SK-N-SH (cell line): ENCODE measurements around the gene COX14. TPM values are rescaled to one million over a fixed set of nuclear protein-coding genes. Genes with fewer than 3 reads are reported as not detected.

Experiments
- CTCF ChIA-PET: fragments of 300-600, 350-600 bp; formaldehyde crosslinking; extraction: SDS; loops from one replicate; lab custom pipeline; 2021; lab: Yijun Ruan, JAX
- POLR2A ChIA-PET: fragments of 350-600 bp; sonication (Branson Sonifier 250); formaldehyde crosslinking; extraction: SDS; loops from one replicate; lab custom pipeline; 2020; ENCODE audit warnings: antibody characterized with exemption, inconsistent platforms; lab: Yijun Ruan, JAX
- DNase-seq: peaks from one replicate; pipeline ENCODE4 v3.0.0; 2012
- H2AFZ ChIP-seq: fragments of 200-600 bp; sonication (generic); 2 replicates; pipeline ENCODE4 v1.8.1; 2016; ENCODE audit warnings: antibody characterized with exemption, mild to moderate bottlenecking, low read depth
- H3F3A ChIP-seq: fragments of 200-600 bp; sonication (generic); replicated peaks from 2 replicates; pipeline ENCODE3; 2016; ENCODE audit warnings: antibody characterized with exemption, mild to moderate bottlenecking; ENCODE audit not compliant: insufficient read depth
- H3K27ac ChIP-seq, 2 experiments: fragments of 200-500 bp in 1 of 2; fragments of 200-600 bp in 1 of 2; sonication (Bioruptor generic) in 1 of 2; sonication (generic), shearing (Covaris generic) in 1 of 2; 2 replicates each; pipeline versions ENCODE4 v1.5.1 to v1.6.1; 2014 to 2016; ENCODE audit warnings: low read depth in 2 of 2, inconsistent platforms in 1 of 2, low read length in 1 of 2, mild to moderate bottlenecking in 1 of 2, mixed read lengths in 1 of 2
- H3K27me3 ChIP-seq: fragments of 200-600 bp; sonication (generic), shearing (Covaris generic); 2 replicates; pipeline ENCODE4 v1.6.1; 2016; ENCODE audit warnings: mixed run types; ENCODE audit not compliant: insufficient read depth
- H3K36me3 ChIP-seq, 2 experiments: fragments of 200-500 bp in 1 of 2; fragments of 200-600 bp in 1 of 2; sonication (Bioruptor generic) in 1 of 2; sonication (generic) in 1 of 2; replicated peaks in 1 of 2; 2 replicates each; pipeline versions ENCODE3 to v1.5.1; 2014 to 2016; ENCODE audit warnings: low read length in 1 of 2, mild to moderate bottlenecking in 1 of 2; ENCODE audit not compliant: insufficient read depth in 2 of 2, control insufficient read depth in 1 of 2
- H3K4me1 ChIP-seq, 2 experiments: fragments of 200-500 bp in 1 of 2; fragments of 200-600 bp in 1 of 2; sonication (Bioruptor generic) in 1 of 2; sonication (generic), shearing (Covaris generic) in 1 of 2; 2 replicates each; pipeline versions ENCODE4 v1.5.1 to v1.6.1; 2014 to 2016; ENCODE audit warnings: low read depth in 1 of 2, low read length in 1 of 2, mixed run types in 1 of 2; ENCODE audit not compliant: insufficient read depth in 2 of 2, control insufficient read depth in 1 of 2
- H3K4me2 ChIP-seq: fragments of 200-600 bp; sonication (generic), shearing (Covaris generic); 2 replicates; pipeline ENCODE4 v1.6.1; 2017; ENCODE audit warnings: mixed run types
- H3K4me3 ChIP-seq, 2 experiments: fragments of 200-500 bp in 1 of 2; fragments of 200-600 bp in 1 of 2; sonication (Bioruptor generic) in 1 of 2; sonication (generic), shearing (Covaris generic) in 1 of 2; 2 replicates each; pipeline versions ENCODE4 v1.5.1 to v1.8.1; 2014 to 2016; ENCODE audit warnings: low read depth in 2 of 2, inconsistent platforms in 1 of 2, low read length in 1 of 2, mild to moderate bottlenecking in 1 of 2, mixed read lengths in 1 of 2, moderate library complexity in 1 of 2
- H3K79me2 ChIP-seq: fragments of 200-600 bp; sonication (generic); 2 replicates; pipeline ENCODE4 v1.8.1; 2017; ENCODE audit warnings: mild to moderate bottlenecking; ENCODE audit not compliant: insufficient read depth
- H3K9ac ChIP-seq: fragments of 200-600 bp; sonication (generic); 2 replicates; pipeline ENCODE4 v1.6.1; 2017; ENCODE audit warnings: mixed run types
- H3K9me2 ChIP-seq: fragments of 200-600 bp; sonication (generic); 2 replicates; pipeline ENCODE4 v1.6.1; 2017; ENCODE audit warnings: mixed run types
- H3K9me3 ChIP-seq: fragments of 200-600 bp; sonication (generic); 2 replicates; pipeline ENCODE4 v1.6.1; 2017; ENCODE audit warnings: mixed run types, mild to moderate bottlenecking, moderate library complexity
- H4K20me1 ChIP-seq: fragments of 200-600 bp; sonication (generic); 2 replicates; pipeline ENCODE4 v1.6.1; 2017; ENCODE audit warnings: mild to moderate bottlenecking, mixed run types; ENCODE audit not compliant: insufficient read depth
- EZH2phosphoT487 ChIP-seq: fragments of 200-600 bp; sonication (generic); IDR thresholded peaks from 2 replicates; pipeline ENCODE4 v1.6.1; 2017; ENCODE audit warnings: low read depth, mixed run types, mild to moderate bottlenecking, antibody characterized with exemption, moderate library complexity, borderline replicate concordance
- FOSL2 ChIP-seq: IDR thresholded peaks from 2 replicates; pipeline ENCODE4 v1.4.0; 2012; ENCODE audit warnings: low read depth, mild to moderate bottlenecking, moderate library complexity, borderline replicate concordance
- FOXJ3 ChIP-seq: sonication (generic); formaldehyde crosslinking; IDR thresholded peaks from 2 replicates; pipeline ENCODE4 v1.5.1; 2020; ENCODE audit warnings: mild to moderate bottlenecking, missing genetic modification reagents
- MXI1 ChIP-seq: IDR thresholded peaks from 2 replicates; pipeline ENCODE4 v1.6.1; 2012; ENCODE audit warnings: mild to moderate bottlenecking, low read depth, low read length, improper control_type of control experiment
- NFIC ChIP-seq: IDR thresholded peaks from 2 replicates; pipeline ENCODE4 v1.4.0; 2012; ENCODE audit warnings: borderline replicate concordance
- POLR2AphosphoS5 ChIP-seq: IDR thresholded peaks from 2 replicates; pipeline ENCODE4 v1.6.1; 2012; ENCODE audit warnings: low read depth, low read length
- RAD21 ChIP-seq: IDR thresholded peaks from 2 replicates; pipeline ENCODE4 v1.6.1; 2012; ENCODE audit warnings: mild to moderate bottlenecking, low read length
- RCOR1 ChIP-seq: fragments of 150-350 bp; IDR thresholded peaks from 2 replicates; pipeline ENCODE4 v1.6.1; 2017; ENCODE audit warnings: antibody characterized with exemption, low read length
- RFX5 ChIP-seq: IDR thresholded peaks from 2 replicates; pipeline ENCODE4 v1.6.1; 2012; ENCODE audit warnings: mild to moderate bottlenecking, improper control_type of control experiment, low read length
- RXRA ChIP-seq: IDR thresholded peaks from 2 replicates; pipeline ENCODE4 v1.4.0; 2012; ENCODE audit warnings: low read depth, mild to moderate bottlenecking, borderline replicate concordance
- SIN3A ChIP-seq: IDR thresholded peaks from 2 replicates; pipeline ENCODE4 v1.6.1; 2012; ENCODE audit warnings: low read depth, mild to moderate bottlenecking, low read length, moderate library complexity, borderline replicate concordance
- TAF1 ChIP-seq: IDR thresholded peaks from 2 replicates; pipeline ENCODE4 v1.6.1; 2012; ENCODE audit warnings: low read depth, mild to moderate bottlenecking, low read length, moderate library complexity, borderline replicate concordance
- TCF12 ChIP-seq: IDR thresholded peaks from 2 replicates; pipeline ENCODE4 v1.4.0; 2012
- YY1 ChIP-seq: IDR thresholded peaks from 2 replicates; pipeline ENCODE4 v1.4.0; 2012; ENCODE audit warnings: low read depth, mild to moderate bottlenecking
- WGBS: methylation state at CpG from one replicate; pipeline ENCODE4 v1.1.6; 2017; ENCODE audit warnings: low lambda C conversion rate; 5-methylcytosine and 5-hydroxymethylcytosine counted together
- polyA plus RNA-seq, 3 experiments: library from polyadenylated mRNA; depleted of rRNA; stranded (reverse); fragments of >200 nt; gene quantifications; 2 replicates each; pipeline ENCODE4 v1.2.3, GENCODE V29; 2012
- TF ChIP-seq, protein P1 (sequence below): fragments of 150-350 bp; IDR thresholded peaks from 2 replicates; pipeline ENCODE4 v1.6.1; 2016; ENCODE audit warnings: mild to moderate bottlenecking, low read depth, low read length
- TF ChIP-seq, protein P2 (sequence below): IDR thresholded peaks from 2 replicates; pipeline ENCODE4; 2012
- TF ChIP-seq, protein P3 (sequence below): IDR thresholded peaks from 2 replicates; pipeline ENCODE4 v1.6.1; 2012; ENCODE audit warnings: mild to moderate bottlenecking, low read depth, low read length, moderate library complexity

COX14 gene
- polyA plus RNA-seq, 1 of the 3 experiments (the other 2 are of a cell fraction), result 204 TPM

DNA sequence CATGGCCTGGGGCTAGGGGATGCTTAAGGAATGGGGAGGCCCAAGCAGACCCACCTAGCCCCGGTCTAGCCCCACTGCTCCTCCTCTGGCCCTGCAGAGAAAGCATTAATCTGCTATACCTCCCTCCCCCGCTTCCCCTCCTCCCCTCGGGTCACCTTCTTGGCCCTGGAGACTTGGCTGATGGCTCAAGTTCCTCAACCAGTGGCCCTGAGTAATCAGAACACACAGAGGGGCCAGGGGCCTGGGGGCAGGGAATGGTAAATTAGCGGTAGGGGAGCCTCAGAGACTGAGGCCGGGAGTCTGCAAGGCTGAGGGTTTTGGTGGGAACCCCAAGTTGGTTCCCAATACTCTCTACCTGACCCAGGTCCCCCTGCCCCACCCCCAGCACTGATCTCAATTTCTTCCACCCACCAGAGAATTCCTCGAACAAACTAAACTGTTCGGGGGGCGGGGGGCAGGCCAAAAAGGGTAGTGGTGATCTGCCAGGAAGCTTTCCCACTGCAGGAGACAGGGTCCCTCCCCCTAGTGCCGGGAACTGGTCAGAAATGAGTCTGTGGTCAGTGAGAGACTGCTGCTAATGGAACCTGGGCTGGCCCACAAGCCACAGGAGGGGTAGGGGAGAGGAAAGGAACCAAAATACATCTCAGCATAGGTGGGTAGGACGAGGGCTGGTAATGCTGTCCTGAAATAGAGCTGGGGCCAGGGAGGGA, 39.7 kb upstream of the COX14 start (continued):
- no peak for TF ChIP-seq EZH2phosphoT487
- TF ChIP-seq YY1, result no peak
- TF ChIP-seq POLR2AphosphoS5, result no peak
- TF ChIP-seq FOSL2, result no peak
- TF ChIP-seq, protein P1, sequence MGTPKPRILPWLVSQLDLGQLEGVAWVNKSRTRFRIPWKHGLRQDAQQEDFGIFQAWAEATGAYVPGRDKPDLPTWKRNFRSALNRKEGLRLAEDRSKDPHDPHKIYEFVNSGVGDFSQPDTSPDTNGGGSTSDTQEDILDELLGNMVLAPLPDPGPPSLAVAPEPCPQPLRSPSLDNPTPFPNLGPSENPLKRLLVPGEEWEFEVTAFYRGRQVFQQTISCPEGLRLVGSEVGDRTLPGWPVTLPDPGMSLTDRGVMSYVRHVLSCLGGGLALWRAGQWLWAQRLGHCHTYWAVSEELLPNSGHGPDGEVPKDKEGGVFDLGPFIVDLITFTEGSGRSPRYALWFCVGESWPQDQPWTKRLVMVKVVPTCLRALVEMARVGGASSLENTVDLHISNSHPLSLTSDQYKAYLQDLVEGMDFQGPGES, result no peak
- TF ChIP-seq MXI1, result no peak
- TF ChIP-seq FOXJ3 (CRISPR knock-in tag), result no peak
- TF ChIP-seq SIN3A, result no peak
- TF ChIP-seq NFIC, result no peak
- no peak for TF ChIP-seq RCOR1
- TF ChIP-seq RFX5, result no peak
- no peak for TF ChIP-seq TAF1

DNA sequence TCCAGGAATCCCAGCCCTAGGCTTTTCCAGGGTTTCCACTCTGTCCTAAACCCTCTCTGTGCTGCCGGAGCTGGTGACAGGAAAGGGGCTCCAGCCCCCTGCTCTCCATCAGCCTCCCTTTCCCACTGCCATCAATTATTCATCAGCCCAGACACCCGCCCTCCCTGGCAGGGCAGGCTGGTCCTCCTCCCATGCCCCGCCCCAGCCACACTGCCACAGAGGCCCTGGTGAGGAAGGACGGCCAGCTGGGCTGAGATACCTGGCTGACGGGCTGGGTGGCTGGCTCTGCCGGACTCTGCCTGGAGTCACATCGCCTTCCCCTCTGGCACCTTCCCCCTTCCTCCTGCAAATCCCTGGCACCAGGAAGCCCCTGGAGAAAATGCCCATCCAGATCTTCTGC, 38.8 kb upstream of the COX14 start:
- H3K36me3 ChIP-seq, result no peaks in the 10 kb centered on the region
- H3K27ac ChIP-seq, result no peak overlapping the region
- no peaks in the 10 kb centered on the region for H3F3A ChIP-seq
- H3K4me3 ChIP-seq, result no peak overlapping the region
- no peak overlapping the region for H2AFZ ChIP-seq
- H3K4me1 ChIP-seq, result peaks cover 0 to 10% of the 10 kb centered on the region in 2 experiments; a peak in 1 of 4 replicates
- ChIA-PET CTCF (interaction anchor here (1.2 to 37.6 kb wide), 8 partner anchors 14 to 207 kb away, joined by 6 to 1401 read pairs (median 22); partner anchors contain the start of genes AQP5, AQP6, ASIC1 and COX14), POLR2A (no interaction called here)
- H3K4me2 ChIP-seq, result no peak overlapping the region
- H3K9ac ChIP-seq, result no peak overlapping the region
- DNase-seq, result no peak
- H3K27me3 ChIP-seq, result no peaks in the 10 kb centered on the region
- no peaks in the 10 kb centered on the region for H3K9me2 ChIP-seq
- 82% methylated on average over 5 of the region's 7 CpGs for WGBS
- H4K20me1 ChIP-seq, result no peaks in the 10 kb centered on the region
- TF ChIP-seq TCF12 (no peak), YY1 (no peak), RCOR1 (no peak), RAD21 (no peak)
- no peaks in the 10 kb centered on the region for H3K9me3 ChIP-seq
- H3K79me2 ChIP-seq, result no peaks in the 10 kb centered on the region

DNA sequence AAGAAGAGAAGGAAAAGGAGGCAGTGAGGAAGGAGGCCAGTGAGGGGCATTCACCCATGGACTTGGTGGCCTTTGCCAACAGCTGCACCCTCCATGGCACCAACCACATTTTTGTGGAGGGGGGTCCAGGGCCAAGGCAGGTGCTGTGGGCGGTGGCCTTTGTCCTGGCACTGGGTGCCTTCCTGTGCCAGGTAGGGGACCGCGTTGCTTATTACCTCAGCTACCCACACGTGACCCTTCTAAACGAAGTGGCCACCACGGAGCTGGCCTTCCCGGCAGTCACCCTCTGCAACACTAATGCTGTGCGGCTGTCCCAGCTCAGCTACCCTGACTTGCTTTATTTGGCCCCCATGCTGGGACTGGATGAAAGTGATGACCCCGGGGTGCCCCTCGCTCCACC, 38.3 kb upstream of the COX14 start:
- no peak overlapping the region for H2AFZ ChIP-seq
- H3K4me2 ChIP-seq, result no peak overlapping the region
- no peak overlapping the region for H3K9ac ChIP-seq
- no peaks in the 10 kb centered on the region for H3K79me2 ChIP-seq
- H3K36me3 ChIP-seq, result no peaks in the 10 kb centered on the region
- no peaks in the 10 kb centered on the region for H3K9me3 ChIP-seq
- CTCF ChIA-PET, result interaction anchor here (1.0 to 37.6 kb wide), 18 partner anchors 9 to 241 kb away, joined by 3 to 1401 read pairs (median 10); partner anchors contain the start of genes AQP5, AQP6, ASIC1 and COX14
- no peaks in the 10 kb centered on the region for H3K27me3 ChIP-seq
- H3K27ac ChIP-seq, result no peak overlapping the region
- H3K4me3 ChIP-seq, result no peak overlapping the region
- H3F3A ChIP-seq, result no peaks in the 10 kb centered on the region
- no peaks in the 10 kb centered on the region for H3K9me2 ChIP-seq
- 86% methylated on average over 10 of the region's 10 CpGs for WGBS
- H4K20me1 ChIP-seq, result no peaks in the 10 kb centered on the region
- no peak for DNase-seq
- POLR2A ChIA-PET, result interaction anchor here (0.8 kb wide), 1 partner anchor 11 kb away, joined by 4 read pairs; the partner anchor contains the start of gene SMARCD1
- peaks cover 0 to 10% of the 10 kb centered on the region in 2 experiments; a peak in 1 of 4 replicates for H3K4me1 ChIP-seq
- TF ChIP-seq RXRA, result no peak
- no peak for TF ChIP-seq EZH2phosphoT487
- no peak for TF ChIP-seq RFX5
- TF ChIP-seq, protein P2, sequence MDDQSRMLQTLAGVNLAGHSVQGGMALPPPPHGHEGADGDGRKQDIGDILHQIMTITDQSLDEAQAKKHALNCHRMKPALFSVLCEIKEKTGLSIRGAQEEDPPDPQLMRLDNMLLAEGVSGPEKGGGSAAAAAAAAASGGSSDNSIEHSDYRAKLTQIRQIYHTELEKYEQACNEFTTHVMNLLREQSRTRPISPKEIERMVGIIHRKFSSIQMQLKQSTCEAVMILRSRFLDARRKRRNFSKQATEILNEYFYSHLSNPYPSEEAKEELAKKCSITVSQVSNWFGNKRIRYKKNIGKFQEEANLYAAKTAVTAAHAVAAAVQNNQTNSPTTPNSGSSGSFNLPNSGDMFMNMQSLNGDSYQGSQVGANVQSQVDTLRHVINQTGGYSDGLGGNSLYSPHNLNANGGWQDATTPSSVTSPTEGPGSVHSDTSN, result no peak
- no peak for TF ChIP-seq NFIC
- TF ChIP-seq, protein P3, sequence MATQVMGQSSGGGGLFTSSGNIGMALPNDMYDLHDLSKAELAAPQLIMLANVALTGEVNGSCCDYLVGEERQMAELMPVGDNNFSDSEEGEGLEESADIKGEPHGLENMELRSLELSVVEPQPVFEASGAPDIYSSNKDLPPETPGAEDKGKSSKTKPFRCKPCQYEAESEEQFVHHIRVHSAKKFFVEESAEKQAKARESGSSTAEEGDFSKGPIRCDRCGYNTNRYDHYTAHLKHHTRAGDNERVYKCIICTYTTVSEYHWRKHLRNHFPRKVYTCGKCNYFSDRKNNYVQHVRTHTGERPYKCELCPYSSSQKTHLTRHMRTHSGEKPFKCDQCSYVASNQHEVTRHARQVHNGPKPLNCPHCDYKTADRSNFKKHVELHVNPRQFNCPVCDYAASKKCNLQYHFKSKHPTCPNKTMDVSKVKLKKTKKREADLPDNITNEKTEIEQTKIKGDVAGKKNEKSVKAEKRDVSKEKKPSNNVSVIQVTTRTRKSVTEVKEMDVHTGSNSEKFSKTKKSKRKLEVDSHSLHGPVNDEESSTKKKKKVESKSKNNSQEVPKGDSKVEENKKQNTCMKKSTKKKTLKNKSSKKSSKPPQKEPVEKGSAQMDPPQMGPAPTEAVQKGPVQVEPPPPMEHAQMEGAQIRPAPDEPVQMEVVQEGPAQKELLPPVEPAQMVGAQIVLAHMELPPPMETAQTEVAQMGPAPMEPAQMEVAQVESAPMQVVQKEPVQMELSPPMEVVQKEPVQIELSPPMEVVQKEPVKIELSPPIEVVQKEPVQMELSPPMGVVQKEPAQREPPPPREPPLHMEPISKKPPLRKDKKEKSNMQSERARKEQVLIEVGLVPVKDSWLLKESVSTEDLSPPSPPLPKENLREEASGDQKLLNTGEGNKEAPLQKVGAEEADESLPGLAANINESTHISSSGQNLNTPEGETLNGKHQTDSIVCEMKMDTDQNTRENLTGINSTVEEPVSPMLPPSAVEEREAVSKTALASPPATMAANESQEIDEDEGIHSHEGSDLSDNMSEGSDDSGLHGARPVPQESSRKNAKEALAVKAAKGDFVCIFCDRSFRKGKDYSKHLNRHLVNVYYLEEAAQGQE, result no peak
